Spleen (tissue), 7 donors: ENCODE data around the gene SMARCAD1.

Experiments used
- CTCF ChIP-seq, 11 experiments: fragments of 200-600 bp in 7 of 11; fragments of 450-650 bp in 4 of 11; sonication (generic) in 4 of 11; IDR thresholded peaks in 8 of 11; conservative IDR thresholded peaks in 3 of 11; 1 replicate in 7 of 11; 2 replicates in 4 of 11; pipeline versions ENCODE4 v1.4.0 to v1.8.0; 2016 to 2021; ENCODE audit warnings: antibody characterized with exemption in 11 of 11, inconsistent platforms in 4 of 11, mild to moderate bottlenecking in 1 of 11
- POLR2A ChIP-seq, 3 donors: fragments of 450-650 bp; IDR thresholded peaks; one replicate each; pipeline ENCODE4 v1.5.1; 2017; ENCODE audit warnings: antibody characterized with exemption in 3 of 3, mild to moderate bottlenecking in 1 of 3
- donor health status: DM: no; HTN: no; CAD: no; lungs with moderate emphysema.
- donor health status: DM: no; HTN: no; CAD: no.
- donor health status: DM: no; HTN: no; CAD: no.

GRCh38 chr4:94216394-94216793, 8.7 kb downstream of the SMARCAD1 start:
- TF ChIP-seq CTCF (IDR thresholded peaks at IDR 0.05 in 8 of 11, conservative IDR thresholded peaks at IDR 0.05 in 3 of 11) = no peak
- no peak for TF ChIP-seq POLR2A (IDR thresholded peaks at IDR 0.05)
